Upper lobe of left lung (tissue), 6 donors: ENCODE measurements around the gene TMSB15C. TPM values are rescaled to one million over a fixed set of nuclear protein-coding genes. Genes with fewer than 3 reads are reported as not detected.
A peak's percentile ranks its signal among the peaks of the same experiment; 100 is the strongest.
"Not testable (repeated sequence)": the region's sequence is repeated elsewhere in the genome, so short reads cannot be mapped to it uniquely, and the experiment has no call there.

Experiments
- ATAC-seq, 2 donors: fragments of 200-7000 bp; cut with Tn5 transposase; one replicate each; pipeline ENCODE4 v1.9.1; 2022; ENCODE audit warnings: mild to moderate bottlenecking in 2 of 2, moderate library complexity in 2 of 2; ENCODE audit not compliant: low FRiP score in 2 of 2
- DNase-seq, 2 donors: peaks; one replicate each; pipeline ENCODE4 v3.0.0-alpha.2; 2019 to 2020
- H3K27ac ChIP-seq, 4 donors: fragments of 200-600 bp; sonication (generic); one replicate each; pipeline ENCODE4 v1.5.1; 2016 to 2019
- H3K27me3 ChIP-seq, 4 donors: fragments of 200-600 bp; sonication (generic); one replicate each; pipeline ENCODE4 v1.5.1; 2017 to 2019
- H3K36me3 ChIP-seq, 4 donors: fragments of 200-600 bp; sonication (generic); one replicate each; pipeline ENCODE4 v1.5.1; 2016 to 2019
- H3K4me1 ChIP-seq, 4 donors: fragments of 200-600 bp; sonication (generic); one replicate each; pipeline ENCODE4 v1.5.1; 2018 to 2019
- H3K4me3 ChIP-seq, 4 donors: fragments of 200-600 bp; sonication (generic); one replicate each; pipeline ENCODE4 v1.5.1; 2017 to 2019; ENCODE audit warnings: mild to moderate bottlenecking in 2 of 4, moderate library complexity in 1 of 4
- H3K9me3 ChIP-seq, 4 donors: fragments of 200-600 bp; sonication (generic); one replicate each; pipeline ENCODE4 v1.5.1; 2018 to 2019
- CTCF ChIP-seq, 6 experiments: fragments of 450-650 bp in 4 of 6; fragments of 200-600 bp in 2 of 6; sonication (generic) in 2 of 6; IDR thresholded peaks; one replicate each; pipeline ENCODE4 v1.5.1; 2016 to 2019; ENCODE audit warnings: antibody characterized with exemption in 6 of 6
- EP300 ChIP-seq, 4 donors: sonication (generic); formaldehyde crosslinking; IDR thresholded peaks; one replicate each; pipeline ENCODE4 v1.5.1; 2017; ENCODE audit warnings: antibody characterized with exemption in 4 of 4, control low read depth in 2 of 4
- POLR2A ChIP-seq, 4 donors: fragments of 450-650 bp; IDR thresholded peaks; one replicate each; pipeline ENCODE4 v1.5.1; 2016 to 2017; ENCODE audit warnings: antibody characterized with exemption in 4 of 4, mild to moderate bottlenecking in 2 of 4
- POLR2AphosphoS5 ChIP-seq, 2 donors: sonication (generic); formaldehyde crosslinking; IDR thresholded peaks; one replicate each; pipeline ENCODE4 v1.5.1; 2017; ENCODE audit warnings: antibody characterized with exemption in 2 of 2
- WGBS, 2 donors: methylation state at CpG; one replicate each; pipeline ENCODE4 v1.1.5; 2017 to 2018; 5-methylcytosine and 5-hydroxymethylcytosine counted together
- total RNA-seq, 6 donors: library from RNA; depleted of rRNA in 4 of 6; stranded (reverse); fragments of >200 nt in 4 of 6; gene quantifications; one replicate each; pipeline versions ENCODE4 v1.1.0 to v1.2.1, GENCODE V29; 2016 to 2021
- donor health status: DM: no; HTN: no; CAD: no; lungs with moderate emphysema.
- donor health status: DM: no; HTN: yes; CAD: no; lungs with severe emphysema.

Gene TMSB15C
- total RNA-seq, 6 donors from 2014 or later = 0.46 to 3.3 (median 0.72) TPM; not detected in 1

DNA sequence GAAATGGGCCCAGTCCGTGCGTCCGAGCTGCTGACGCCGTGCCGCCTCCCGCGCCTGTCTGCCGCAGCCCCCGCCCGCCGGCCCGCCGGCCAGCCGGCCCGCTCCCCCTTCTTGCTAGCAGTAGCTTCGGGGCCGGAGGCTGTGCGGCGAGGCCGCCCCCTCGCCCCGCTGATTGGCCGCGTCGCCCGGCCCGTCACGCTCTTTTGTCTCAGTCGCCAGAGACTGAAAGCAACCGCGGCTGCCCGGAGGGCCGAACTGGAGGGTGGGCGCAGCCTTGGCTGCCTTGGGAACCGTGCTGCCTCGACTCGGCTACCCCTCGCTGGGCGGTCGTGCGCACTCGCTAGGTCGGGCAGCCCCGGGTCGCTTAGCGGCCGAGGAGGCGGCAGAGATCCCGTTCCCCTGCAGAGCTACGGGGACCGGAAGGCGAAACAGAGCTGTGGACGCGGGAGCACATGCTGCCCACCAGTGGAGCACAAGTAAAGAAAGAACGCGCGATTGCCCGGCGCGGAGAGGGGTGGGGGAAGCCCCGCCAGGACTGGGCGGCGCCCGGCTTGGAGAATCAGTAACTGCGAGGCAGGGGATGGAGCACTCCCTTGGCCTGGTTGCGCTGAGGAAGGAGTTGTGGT lies 36.4 kb upstream of the TMSB15C start, which contains the start of gene ZCCHC18:
Gene ZCCHC18, plus strand, starts transcription at position 198 of the 626 bp plus-strand sequence. CDS start 1,589 bp downstream, outside the sequence.
- peak within 1 kb of the TSS; percentile 65 to 72 (median 67) for H3K27ac ChIP-seq
- no peaks in the 10 kb centered on the region for H3K4me1 ChIP-seq
- peak within 1 kb of the TSS; percentile 12 to 64 (median 54) for H3K4me3 ChIP-seq
- H3K9me3 ChIP-seq = no peaks in the 10 kb centered on the region
- H3K27me3 ChIP-seq = peaks cover 0 to 5% (median 0%) of the 10 kb centered on the region in 4 donors
- no peaks in the 10 kb centered on the region for H3K36me3 ChIP-seq
- ATAC-seq (peak; percentile 47 to 95), DNase-seq (peak; percentile 37 to 92)
- TF ChIP-seq POLR2A (IDR thresholded peaks at IDR 0.05) (no peak), POLR2AphosphoS5 (IDR thresholded peaks at IDR 0.05) (no peak), EP300 (IDR thresholded peaks at IDR 0.05) (no peak), CTCF (IDR thresholded peaks at IDR 0.05) (no peak)
- WGBS, 2 donors = 0 to 17% methylated on average over 3 to 49 of the region's 67 CpGs

DNA sequence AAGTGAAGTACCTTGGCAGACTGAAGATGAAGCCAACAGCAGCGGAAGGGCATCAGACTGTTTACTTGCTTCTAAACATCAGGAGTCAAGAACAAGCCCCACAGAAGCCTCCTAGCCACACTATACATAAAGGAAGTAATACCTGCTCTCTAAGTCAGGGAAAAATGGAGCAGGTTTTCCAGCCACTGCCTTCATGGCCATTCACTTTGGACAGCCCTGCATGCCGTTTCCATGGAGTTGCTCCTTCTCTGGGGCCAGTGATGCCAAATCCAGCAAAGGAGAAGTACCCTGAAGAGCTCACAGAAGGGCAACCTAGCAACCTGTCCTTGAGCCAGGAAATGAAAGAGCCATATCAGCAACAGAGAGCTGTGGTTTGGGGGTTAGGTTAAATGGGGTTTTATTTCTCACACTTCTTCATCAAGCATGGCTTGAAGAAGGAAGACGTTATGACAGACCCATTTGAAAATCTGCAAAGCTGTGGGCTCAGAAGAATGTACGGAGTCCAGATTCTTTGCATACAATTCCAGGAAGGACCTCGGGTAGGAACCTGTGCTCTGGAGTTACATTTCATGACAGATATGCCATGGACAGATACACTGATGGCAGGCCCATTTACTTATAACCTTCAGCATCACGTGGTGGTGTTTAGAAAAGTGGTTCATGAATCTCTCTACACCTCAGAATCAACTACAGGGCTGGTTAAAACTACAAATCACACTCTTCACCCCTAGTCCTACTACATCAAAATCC lies 34.6 kb upstream of the TMSB15C start:
- H3K27ac ChIP-seq, ATAC-seq, H3K4me1 ChIP-seq, H3K27me3 ChIP-seq, H3K9me3 ChIP-seq, H3K36me3 ChIP-seq, DNase-seq, H3K4me3 ChIP-seq: not testable (repeated sequence)
- WGBS, 2 donors = 52 to 62% methylated on average over 6 of the region's 6 CpGs

DNA sequence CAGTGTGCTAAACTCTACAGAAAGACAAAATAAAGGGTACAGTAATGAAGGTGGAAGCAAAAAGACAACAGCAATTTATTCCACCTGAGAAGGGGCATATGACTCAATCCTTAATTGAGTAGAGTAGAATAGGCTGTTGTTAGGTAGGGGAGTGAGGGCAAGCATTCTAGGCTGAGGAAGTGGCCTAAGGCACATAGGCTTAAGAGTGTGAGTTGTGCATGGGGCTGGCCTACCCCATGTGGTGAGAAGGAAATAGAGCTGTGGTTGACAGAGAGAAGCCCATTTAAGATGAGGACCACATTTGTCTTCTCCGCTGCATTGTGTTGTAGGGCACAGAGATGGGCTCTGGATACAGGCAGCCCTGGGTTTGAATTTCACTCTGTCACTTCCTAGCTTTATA lies 32.9 kb upstream of the TMSB15C start:
- no peak for ATAC-seq
- no peak overlapping the region for H3K27ac ChIP-seq
- no peaks in the 10 kb centered on the region for H3K36me3 ChIP-seq
- H3K4me3 ChIP-seq = no peak overlapping the region
- no peaks in the 10 kb centered on the region for H3K4me1 ChIP-seq
- no peaks in the 10 kb centered on the region for H3K9me3 ChIP-seq
- peaks cover 0 to 5% (median 0%) of the 10 kb centered on the region in 4 donors for H3K27me3 ChIP-seq
- 57% methylated on average over 1 of the region's 1 CpG; no CpG with 5 or more reads in 1 of the 2 donors for WGBS, 2 donors
- DNase-seq = no peak
- TF ChIP-seq POLR2A (IDR thresholded peaks at IDR 0.05) (no peak), CTCF (IDR thresholded peaks at IDR 0.05) (no peak), EP300 (IDR thresholded peaks at IDR 0.05) (no peak), POLR2AphosphoS5 (IDR thresholded peaks at IDR 0.05) (no peak)

DNA sequence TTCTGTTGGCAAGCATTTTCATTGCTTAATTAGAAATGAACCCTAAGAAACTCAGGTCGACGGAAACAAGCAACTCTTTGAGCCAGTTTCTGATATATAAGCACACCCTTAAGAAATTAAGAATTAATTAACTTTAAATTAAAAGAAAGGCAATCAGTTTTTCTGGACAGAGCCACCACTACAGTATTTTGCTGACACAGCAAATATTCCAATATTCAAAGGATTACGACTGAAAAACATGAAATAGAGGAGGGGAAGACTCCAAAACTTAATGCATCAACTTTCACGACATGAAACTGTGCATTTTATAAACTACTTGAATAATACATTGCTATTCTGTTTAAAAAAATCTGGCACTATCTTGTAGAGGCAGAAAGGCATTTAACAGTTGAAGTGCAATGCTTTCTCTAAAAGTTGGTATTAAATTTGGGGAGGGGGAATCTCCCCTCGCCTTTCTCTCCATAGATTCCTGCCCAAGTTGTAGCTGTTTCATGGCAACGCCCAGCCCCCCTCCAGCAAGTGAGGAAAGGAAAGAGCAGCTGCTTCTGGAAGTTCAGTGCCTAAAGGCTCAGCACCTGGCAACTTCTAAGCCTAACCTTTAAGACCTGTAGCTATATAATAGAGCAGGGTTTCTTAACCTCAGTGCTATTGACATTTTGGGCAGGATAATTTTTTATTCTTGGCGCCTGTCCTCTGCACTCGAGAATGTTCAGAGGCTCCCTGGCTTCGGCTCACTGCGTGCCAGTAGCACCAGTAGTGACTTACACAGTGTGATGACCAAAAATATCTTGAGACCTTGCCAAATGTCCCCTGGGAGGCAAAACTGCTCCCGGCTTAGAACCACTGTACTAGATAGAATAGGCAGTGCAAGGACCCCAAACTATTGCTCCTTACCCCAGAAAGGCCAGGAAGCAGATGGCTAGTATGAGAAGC lies 29.6 kb upstream of the TMSB15C start:
- H3K27me3 ChIP-seq = no peaks in the 10 kb centered on the region
- no peak overlapping the region for H3K27ac ChIP-seq
- no peak overlapping the region for H3K4me3 ChIP-seq
- no peaks in the 10 kb centered on the region for H3K9me3 ChIP-seq
- no peaks in the 10 kb centered on the region for H3K36me3 ChIP-seq
- ATAC-seq = no peak
- H3K4me1 ChIP-seq = no peaks in the 10 kb centered on the region
- TF ChIP-seq POLR2A (IDR thresholded peaks at IDR 0.05) = no peak
- no peak for TF ChIP-seq CTCF (IDR thresholded peaks at IDR 0.05)
- no peak for TF ChIP-seq POLR2AphosphoS5 (IDR thresholded peaks at IDR 0.05)
- TF ChIP-seq EP300 (IDR thresholded peaks at IDR 0.05) = no peak
- WGBS, 2 donors = 69 to 82% methylated on average over 7 to 11 of the region's 11 CpGs
- DNase-seq = no peak

- H3K27me3 ChIP-seq = no peaks in the 10 kb centered on the region
- TF ChIP-seq CTCF (IDR thresholded peaks at IDR 0.05) = no peak
- no peak for TF ChIP-seq POLR2AphosphoS5 (IDR thresholded peaks at IDR 0.05)
- no peak for TF ChIP-seq EP300 (IDR thresholded peaks at IDR 0.05)
- no peaks in the 10 kb centered on the region for H3K36me3 ChIP-seq
- H3K4me1 ChIP-seq = no peaks in the 10 kb centered on the region
- DNase-seq (peak in 1 of 2 donors; percentile 29), ATAC-seq (no peak)
- H3K4me3 ChIP-seq = no peak overlapping the region
- WGBS, 2 donors = 71 to 92% methylated on average over 6 to 10 of the region's 10 CpGs
- no peaks in the 10 kb centered on the region for H3K9me3 ChIP-seq
- no peak overlapping the region for H3K27ac ChIP-seq
These were observed 28.6 kb upstream of the TMSB15C start for GRCh38 chrX:104104676-104105075.
